Erythroblast (primary cell): Measurements from ENCODE around the gene ELOVL5.

Source experiments
- GATA1 ChIP-seq: IDR thresholded peaks from 2 replicates; pipeline ENCODE4 v1.6.1; 2011; ENCODE audit warnings: low read depth, mild to moderate bottlenecking, control low read depth, low read length, moderate library complexity
- POLR2A ChIP-seq: IDR thresholded peaks from 2 replicates; pipeline ENCODE4 v1.6.1; 2011; ENCODE audit warnings: mild to moderate bottlenecking, low read length

DNA sequence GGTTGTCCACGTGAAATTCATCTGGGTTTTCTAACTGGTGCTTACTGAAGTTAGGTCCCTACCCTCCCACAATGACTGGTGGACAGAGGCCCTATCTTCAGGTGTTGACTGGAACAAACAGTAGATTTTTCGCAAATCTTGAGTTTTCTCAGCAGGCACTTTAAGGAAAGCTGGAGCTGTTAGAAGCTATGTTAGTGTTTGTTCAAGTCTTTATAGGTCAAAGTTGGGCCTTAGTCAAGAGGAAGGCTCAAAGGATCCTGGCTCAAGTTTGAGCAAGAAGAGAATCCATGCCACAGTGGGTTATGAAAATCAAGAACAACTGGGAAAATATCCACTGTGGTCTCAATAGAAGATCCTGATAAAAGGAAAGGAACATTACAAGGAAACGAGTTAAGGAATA lies 48.5 kb upstream of the ELOVL5 start:
- TF ChIP-seq POLR2A, result no peak
- no peak for TF ChIP-seq GATA1
